Measurements from ENCODE around the gene ABTB1. TPM values are rescaled to one million over a fixed set of nuclear protein-coding genes. Genes with fewer than 3 reads are reported as not detected.

The ABTB1 gene
- total RNA-seq, 1 donor from 2014 or later: 11.8 TPM

- Histone ChIP-seq H4K20me1 (ENCODE audit: insufficient read depth, low read length) (no peaks in the 10 kb centered on the region), H3K4me3 (ENCODE audit: insufficient read depth, low read depth, low read length) (no peak overlapping the region), H3K9me3 (ENCODE audit: insufficient read depth, low read depth, low read length) (no peaks in the 10 kb centered on the region), H3K36me3 (ENCODE audit: insufficient read depth, low read length) (no peaks in the 10 kb centered on the region), H3K4me1 (ENCODE audit: insufficient read depth, low read length) (no peaks in the 10 kb centered on the region), H2AFZ (ENCODE audit: low read depth, low read length) (no peak overlapping the region), H3K27ac (ENCODE audit: low read depth, low read length) (no peak overlapping the region), H3K9ac (ENCODE audit: low read length) (no peak overlapping the region), H3K27me3 (ENCODE audit: insufficient read depth, low read length) (no peaks in the 10 kb centered on the region), H3K79me2 (ENCODE audit: insufficient read depth, low read length) (no peaks in the 10 kb centered on the region), H3K4me2 (ENCODE audit: low read length) (no peak overlapping the region)
- peaks cover 7% of the 10 kb centered on the region for H3K36me3 Mint-ChIP-seq (ENCODE audit: low read depth, unreplicated experiment)
- DNase-seq (ENCODE audit: low read depth) (no peak), FAIRE-seq (no peak)
- no peak overlapping the region for H3K4me3 Mint-ChIP-seq (ENCODE audit: unreplicated experiment)
- no peaks in the 10 kb centered on the region for H3K9me3 Mint-ChIP-seq (ENCODE audit: unreplicated experiment)
- H3K4me1 Mint-ChIP-seq (ENCODE audit: low read depth, unreplicated experiment): peaks cover 2% of the 10 kb centered on the region
- TF ChIP-seq CTCF (IDR thresholded peaks at IDR 0.05; ENCODE audit: insufficient read depth, low read depth, low read length) (no peak), EZH2 (IDR thresholded peaks at IDR 0.05; ENCODE audit: insufficient read depth, low read length) (no peak)
- H3K27ac Mint-ChIP-seq (ENCODE audit: unreplicated experiment): no peak overlapping the region
- peaks cover 18% of the 10 kb centered on the region for H3K27me3 Mint-ChIP-seq (ENCODE audit: low read depth, unreplicated experiment)
These were observed 7.6 kb upstream of the ABTB1 start for GRCh38 chr3:127665165-127665564.

GRCh38 chr3:127665586-127665985, 7.2 kb upstream of the ABTB1 start:
- Histone ChIP-seq H3K9me3 (ENCODE audit: insufficient read depth, low read depth, low read length) (no peaks in the 10 kb centered on the region), H2AFZ (ENCODE audit: low read depth, low read length) (no peak overlapping the region), H3K36me3 (ENCODE audit: insufficient read depth, low read length) (no peaks in the 10 kb centered on the region), H3K27ac (ENCODE audit: low read depth, low read length) (no peak overlapping the region), H3K79me2 (ENCODE audit: insufficient read depth, low read length) (no peaks in the 10 kb centered on the region), H4K20me1 (ENCODE audit: insufficient read depth, low read length) (no peaks in the 10 kb centered on the region), H3K4me3 (ENCODE audit: insufficient read depth, low read depth, low read length) (no peak overlapping the region), H3K9ac (ENCODE audit: low read length) (no peak overlapping the region), H3K4me2 (ENCODE audit: low read length) (no peak overlapping the region), H3K4me1 (ENCODE audit: insufficient read depth, low read length) (no peaks in the 10 kb centered on the region), H3K27me3 (ENCODE audit: insufficient read depth, low read length) (no peaks in the 10 kb centered on the region)
- Mint-ChIP-seq H3K4me1 (ENCODE audit: low read depth, unreplicated experiment) (peaks cover 2% of the 10 kb centered on the region), H3K36me3 (ENCODE audit: low read depth, unreplicated experiment) (peaks cover 10% of the 10 kb centered on the region), H3K9me3 (ENCODE audit: unreplicated experiment) (no peaks in the 10 kb centered on the region), H3K27ac (ENCODE audit: unreplicated experiment) (no peak overlapping the region), H3K4me3 (ENCODE audit: unreplicated experiment) (no peak overlapping the region), H3K27me3 (ENCODE audit: low read depth, unreplicated experiment) (peaks cover 18% of the 10 kb centered on the region)
- FAIRE-seq: no peak
- TF ChIP-seq CTCF (IDR thresholded peaks at IDR 0.05; ENCODE audit: insufficient read depth, low read depth, low read length): no peak
- TF ChIP-seq EZH2 (IDR thresholded peaks at IDR 0.05; ENCODE audit: insufficient read depth, low read length): no peak
- DNase-seq (ENCODE audit: low read depth): no peak

GRCh38 chr3:127666676-127667075, 6.1 kb upstream of the ABTB1 start:
- Mint-ChIP-seq H3K9me3 (ENCODE audit: unreplicated experiment) (no peaks in the 10 kb centered on the region), H3K36me3 (ENCODE audit: low read depth, unreplicated experiment) (peaks cover 10% of the 10 kb centered on the region), H3K4me1 (ENCODE audit: low read depth, unreplicated experiment) (peaks cover 2% of the 10 kb centered on the region), H3K27me3 (ENCODE audit: low read depth, unreplicated experiment) (peaks cover 16% of the 10 kb centered on the region), H3K27ac (ENCODE audit: unreplicated experiment) (no peak overlapping the region), H3K4me3 (ENCODE audit: unreplicated experiment) (no peak overlapping the region)
- H3K9me3 ChIP-seq (ENCODE audit: insufficient read depth, low read depth, low read length): no peaks in the 10 kb centered on the region
- no peaks in the 10 kb centered on the region for H3K79me2 ChIP-seq (ENCODE audit: insufficient read depth, low read length)
- no peak overlapping the region for H3K9ac ChIP-seq (ENCODE audit: low read length)
- no peaks in the 10 kb centered on the region for H3K27me3 ChIP-seq (ENCODE audit: insufficient read depth, low read length)
- no peak overlapping the region for H3K27ac ChIP-seq (ENCODE audit: low read depth, low read length)
- H2AFZ ChIP-seq (ENCODE audit: low read depth, low read length): no peak overlapping the region
- no peak for DNase-seq (ENCODE audit: low read depth)
- H3K4me3 ChIP-seq (ENCODE audit: insufficient read depth, low read depth, low read length): no peak overlapping the region
- no peaks in the 10 kb centered on the region for H3K4me1 ChIP-seq (ENCODE audit: insufficient read depth, low read length)
- H3K4me2 ChIP-seq (ENCODE audit: low read length): no peak overlapping the region
- no peaks in the 10 kb centered on the region for H4K20me1 ChIP-seq (ENCODE audit: insufficient read depth, low read length)
- H3K36me3 ChIP-seq (ENCODE audit: insufficient read depth, low read length): no peaks in the 10 kb centered on the region
- TF ChIP-seq EZH2 (IDR thresholded peaks at IDR 0.05; ENCODE audit: insufficient read depth, low read length) (no peak), CTCF (IDR thresholded peaks at IDR 0.05; ENCODE audit: insufficient read depth, low read depth, low read length) (no peak)
- FAIRE-seq: no peak
